Mammary epithelial cell (primary cell): ENCODE measurements around the gene PPARD.

ENCODE experiments used
- EZH2 ChIP-seq: IDR thresholded peaks from 2 replicates; pipeline ENCODE4 v1.6.1; 2012; ENCODE audit warnings: low read length, inconsistent platforms, borderline replicate concordance
- TF ChIP-seq, protein P1 (sequence below), 2 donors: IDR thresholded peaks in 1 of 2; conservative IDR thresholded peaks in 1 of 2; 2 replicates each; pipeline ENCODE4 v1.5.1; 2011 to 2012; ENCODE audit warnings: inconsistent platforms in 2 of 2, low read length in 2 of 2, mild to moderate bottlenecking in 2 of 2, control low read depth in 1 of 2, low read depth in 1 of 2; ENCODE audit not compliant: insufficient read depth in 1 of 2; ENCODE audit errors: extremely low read depth in 1 of 2

DNA sequence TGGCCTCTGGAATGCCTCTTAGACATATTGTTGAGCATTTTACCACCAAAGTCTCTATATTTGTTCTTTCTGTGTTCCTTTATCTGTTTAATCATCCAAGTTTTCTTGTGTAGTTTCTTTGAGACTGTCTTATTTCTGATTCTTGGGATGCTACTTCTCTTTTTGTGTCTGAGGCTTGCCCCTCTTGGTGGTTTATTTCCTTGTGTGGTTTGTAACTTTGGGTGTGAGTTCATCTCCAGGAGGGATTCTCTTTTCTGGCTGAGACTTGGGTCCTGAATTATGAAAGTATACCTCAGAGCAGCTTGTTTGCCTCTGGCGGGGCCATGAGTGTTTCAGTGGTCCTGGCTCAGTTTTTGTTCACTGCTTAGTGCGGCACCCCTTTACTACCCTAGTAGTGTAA, 33.9 kb downstream of the PPARD start:
- TF ChIP-seq, protein P1, sequence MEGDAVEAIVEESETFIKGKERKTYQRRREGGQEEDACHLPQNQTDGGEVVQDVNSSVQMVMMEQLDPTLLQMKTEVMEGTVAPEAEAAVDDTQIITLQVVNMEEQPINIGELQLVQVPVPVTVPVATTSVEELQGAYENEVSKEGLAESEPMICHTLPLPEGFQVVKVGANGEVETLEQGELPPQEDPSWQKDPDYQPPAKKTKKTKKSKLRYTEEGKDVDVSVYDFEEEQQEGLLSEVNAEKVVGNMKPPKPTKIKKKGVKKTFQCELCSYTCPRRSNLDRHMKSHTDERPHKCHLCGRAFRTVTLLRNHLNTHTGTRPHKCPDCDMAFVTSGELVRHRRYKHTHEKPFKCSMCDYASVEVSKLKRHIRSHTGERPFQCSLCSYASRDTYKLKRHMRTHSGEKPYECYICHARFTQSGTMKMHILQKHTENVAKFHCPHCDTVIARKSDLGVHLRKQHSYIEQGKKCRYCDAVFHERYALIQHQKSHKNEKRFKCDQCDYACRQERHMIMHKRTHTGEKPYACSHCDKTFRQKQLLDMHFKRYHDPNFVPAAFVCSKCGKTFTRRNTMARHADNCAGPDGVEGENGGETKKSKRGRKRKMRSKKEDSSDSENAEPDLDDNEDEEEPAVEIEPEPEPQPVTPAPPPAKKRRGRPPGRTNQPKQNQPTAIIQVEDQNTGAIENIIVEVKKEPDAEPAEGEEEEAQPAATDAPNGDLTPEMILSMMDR (conservative IDR thresholded peaks at IDR 0.05 in 1 of 2, IDR thresholded peaks at IDR 0.05 in 1 of 2; ENCODE audit: extremely low read depth in 1 of 2, insufficient read depth in 1 of 2, low read depth in 1 of 2, low read length in 2 of 2) = no peak
- TF ChIP-seq EZH2 = no peak
